ENCODE data around the gene TMPRSS9.

Gene TMPRSS9

GRCh38 chr19:2321565-2322283 lies 38.3 kb upstream of the TMPRSS9 start:
- Histone ChIP-seq H3K4me1 (ENCODE audit: insufficient read depth, low read length) (no peaks in the 10 kb centered on the region), H3K9me3 (ENCODE audit: low read length) (no peaks in the 10 kb centered on the region), H3K4me3 (ENCODE audit: low read depth in 1 of 2, low read length in 2 of 2) (no peak overlapping the region), H3K27ac (ENCODE audit: low read depth, low read length) (no peak overlapping the region), H3K9ac (ENCODE audit: low read length) (no peak overlapping the region), H3K27me3 (ENCODE audit: control insufficient read depth in 1 of 2, insufficient read depth in 2 of 2, low read length in 2 of 2) (no peaks in the 10 kb centered on the region), H3K36me3 (ENCODE audit: insufficient read depth, low read length) (no peaks in the 10 kb centered on the region)

GRCh38 chr19:2323707-2324106 lies 36.4 kb upstream of the TMPRSS9 start:
- no peaks in the 10 kb centered on the region for H3K36me3 ChIP-seq (ENCODE audit: insufficient read depth, low read length)
- H3K9me3 ChIP-seq (ENCODE audit: low read length), result no peaks in the 10 kb centered on the region
- H3K27me3 ChIP-seq (ENCODE audit: control insufficient read depth in 1 of 2, insufficient read depth in 2 of 2, low read length in 2 of 2), result no peaks in the 10 kb centered on the region
- no peak overlapping the region for H3K4me3 ChIP-seq (ENCODE audit: low read depth in 1 of 2, low read length in 2 of 2)
- no peak overlapping the region for H3K27ac ChIP-seq (ENCODE audit: low read depth, low read length)
- peaks cover 10% of the 10 kb centered on the region for H3K4me1 ChIP-seq (ENCODE audit: insufficient read depth, low read length)
- no peak overlapping the region for H3K9ac ChIP-seq (ENCODE audit: low read length)

- Histone ChIP-seq H3K27me3 (ENCODE audit: control insufficient read depth in 1 of 2, insufficient read depth in 2 of 2, low read length in 2 of 2) (no peaks in the 10 kb centered on the region), H3K27ac (ENCODE audit: low read depth, low read length) (no peak overlapping the region), H3K9ac (ENCODE audit: low read length) (no peak overlapping the region), H3K9me3 (ENCODE audit: low read length) (no peaks in the 10 kb centered on the region), H3K4me3 (ENCODE audit: low read depth in 1 of 2, low read length in 2 of 2) (no peak overlapping the region), H3K36me3 (ENCODE audit: insufficient read depth, low read length) (no peaks in the 10 kb centered on the region), H3K4me1 (ENCODE audit: insufficient read depth, low read length) (peaks cover 14% of the 10 kb centered on the region)
Observed at GRCh38 chr19:2324220-2324948, 35.7 kb upstream of the TMPRSS9 start.

- Histone ChIP-seq H3K9me3 (ENCODE audit: low read length) (no peaks in the 10 kb centered on the region), H3K4me1 (ENCODE audit: insufficient read depth, low read length) (peaks cover 22% of the 10 kb centered on the region), H3K4me3 (ENCODE audit: low read depth in 1 of 2, low read length in 2 of 2) (no peak overlapping the region), H3K27me3 (ENCODE audit: control insufficient read depth in 1 of 2, insufficient read depth in 2 of 2, low read length in 2 of 2) (no peaks in the 10 kb centered on the region), H3K9ac (ENCODE audit: low read length) (no peak overlapping the region), H3K36me3 (ENCODE audit: insufficient read depth, low read length) (no peaks in the 10 kb centered on the region), H3K27ac (ENCODE audit: low read depth, low read length) (no peak overlapping the region)
Observed at GRCh38 chr19:2325281-2326046, 34.6 kb upstream of the TMPRSS9 start.

- peaks cover 34% of the 10 kb centered on the region for H3K4me1 ChIP-seq (ENCODE audit: insufficient read depth, low read length)
- H3K27ac ChIP-seq (ENCODE audit: low read depth, low read length), result no peak overlapping the region
- no peaks in the 10 kb centered on the region for H3K9me3 ChIP-seq (ENCODE audit: low read length)
- H3K4me3 ChIP-seq (ENCODE audit: low read depth in 1 of 2, low read length in 2 of 2), result peak overlapping the region in 1 of 2 donors; percentile 82
- H3K27me3 ChIP-seq (ENCODE audit: control insufficient read depth in 1 of 2, insufficient read depth in 2 of 2, low read length in 2 of 2), result no peaks in the 10 kb centered on the region
- no peaks in the 10 kb centered on the region for H3K36me3 ChIP-seq (ENCODE audit: insufficient read depth, low read length)
- H3K9ac ChIP-seq (ENCODE audit: low read length), result no peak overlapping the region
Observed at GRCh38 chr19:2326699-2327360, 33.2 kb upstream of the TMPRSS9 start.

- Histone ChIP-seq H3K27me3 (ENCODE audit: control insufficient read depth in 1 of 2, insufficient read depth in 2 of 2, low read length in 2 of 2) (no peaks in the 10 kb centered on the region), H3K4me3 (ENCODE audit: low read depth in 1 of 2, low read length in 2 of 2) (peak overlapping the region; percentile 82 to 93), H3K27ac (ENCODE audit: low read depth, low read length) (peak overlapping the region; percentile 85), H3K9ac (ENCODE audit: low read length) (peak overlapping the region; percentile 65), H3K36me3 (ENCODE audit: insufficient read depth, low read length) (no peaks in the 10 kb centered on the region), H3K4me1 (ENCODE audit: insufficient read depth, low read length) (peaks cover 40% of the 10 kb centered on the region), H3K9me3 (ENCODE audit: low read length) (no peaks in the 10 kb centered on the region)
Observed at GRCh38 chr19:2327773-2328400, 32.2 kb upstream of the TMPRSS9 start.

GRCh38 chr19:2328401-2329148 lies 31.5 kb upstream of the TMPRSS9 start, which contains the start of the genes LSM7 and SPPL2B:
TSS of gene LSM7 (minus strand) at chr19:2328586. CDS start at chr19:2328566, 20 bp downstream.
TSS of gene SPPL2B (plus strand) at chr19:2328684. CDS start at chr19:2328710, 26 bp downstream.
- Histone ChIP-seq H3K9me3 (ENCODE audit: low read length) (no peaks in the 10 kb centered on the region), H3K4me3 (ENCODE audit: low read depth in 1 of 2, low read length in 2 of 2) (peak within 1 kb of the TSS; percentile 82 to 93), H3K4me1 (ENCODE audit: insufficient read depth, low read length) (peaks cover 40% of the 10 kb centered on the region), H3K36me3 (ENCODE audit: insufficient read depth, low read length) (no peaks in the 10 kb centered on the region), H3K27ac (ENCODE audit: low read depth, low read length) (peak within 1 kb of the TSS; percentile 85), H3K27me3 (ENCODE audit: control insufficient read depth in 1 of 2, insufficient read depth in 2 of 2, low read length in 2 of 2) (no peaks in the 10 kb centered on the region), H3K9ac (ENCODE audit: low read length) (peak within 1 kb of the TSS; percentile 65)

GRCh38 chr19:2329149-2329478 lies 31.0 kb upstream of the TMPRSS9 start:
- Histone ChIP-seq H3K4me3 (ENCODE audit: low read depth in 1 of 2, low read length in 2 of 2) (peak overlapping the region; percentile 82 to 93), H3K36me3 (ENCODE audit: insufficient read depth, low read length) (no peaks in the 10 kb centered on the region), H3K27ac (ENCODE audit: low read depth, low read length) (peak overlapping the region; percentile 85), H3K9ac (ENCODE audit: low read length) (peak overlapping the region; percentile 65), H3K9me3 (ENCODE audit: low read length) (no peaks in the 10 kb centered on the region), H3K27me3 (ENCODE audit: control insufficient read depth in 1 of 2, insufficient read depth in 2 of 2, low read length in 2 of 2) (no peaks in the 10 kb centered on the region), H3K4me1 (ENCODE audit: insufficient read depth, low read length) (peaks cover 40% of the 10 kb centered on the region)

GRCh38 chr19:2329501-2329916 lies 30.6 kb upstream of the TMPRSS9 start:
- Histone ChIP-seq H3K9ac (ENCODE audit: low read length) (peak overlapping the region; percentile 65), H3K27ac (ENCODE audit: low read depth, low read length) (no peak overlapping the region), H3K36me3 (ENCODE audit: insufficient read depth, low read length) (no peaks in the 10 kb centered on the region), H3K27me3 (ENCODE audit: control insufficient read depth in 1 of 2, insufficient read depth in 2 of 2, low read length in 2 of 2) (no peaks in the 10 kb centered on the region), H3K4me1 (ENCODE audit: insufficient read depth, low read length) (peaks cover 40% of the 10 kb centered on the region), H3K9me3 (ENCODE audit: low read length) (no peaks in the 10 kb centered on the region), H3K4me3 (ENCODE audit: low read depth in 1 of 2, low read length in 2 of 2) (peak overlapping the region; percentile 82 to 93)

- Histone ChIP-seq H3K27me3 (ENCODE audit: control insufficient read depth in 1 of 2, insufficient read depth in 2 of 2, low read length in 2 of 2) (no peaks in the 10 kb centered on the region), H3K4me1 (ENCODE audit: insufficient read depth, low read length) (peaks cover 40% of the 10 kb centered on the region), H3K27ac (ENCODE audit: low read depth, low read length) (no peak overlapping the region), H3K9me3 (ENCODE audit: low read length) (no peaks in the 10 kb centered on the region), H3K9ac (ENCODE audit: low read length) (no peak overlapping the region), H3K4me3 (ENCODE audit: low read depth in 1 of 2, low read length in 2 of 2) (no peak overlapping the region), H3K36me3 (ENCODE audit: insufficient read depth, low read length) (no peaks in the 10 kb centered on the region)
Observed at GRCh38 chr19:2330255-2330631, 29.8 kb upstream of the TMPRSS9 start.

Data from muscle layer of colon (tissue), 2 donors.